ENCODE data around the gene LYZ. TPM values are rescaled to one million over a fixed set of nuclear protein-coding genes. Genes with fewer than 3 reads are reported as not detected.

Gene LYZ
- total and polyA plus RNA-seq, 2 donors (not counting 1 experiment from before 2014, with no cell fraction given): 0.17 TPM; not detected in 1

- Histone ChIP-seq H3K4me1 (ENCODE audit: control insufficient read depth, extremely low read depth, insufficient read depth, low read length) (peaks cover 2% of the 10 kb centered on the region), H3K79me2 (ENCODE audit: control insufficient read depth, insufficient read depth, low read length) (no peaks in the 10 kb centered on the region), H3K4me3 (replicated peaks in 1 of 4; ENCODE audit: control extremely low read depth in 1 of 4, insufficient read depth in 1 of 4, low read depth in 3 of 4, low read length in 4 of 4) (no peak overlapping the region), H3K9me3 (ENCODE audit: control insufficient read depth, insufficient read depth, low read depth, low read length) (no peaks in the 10 kb centered on the region), H3K9ac (ENCODE audit: insufficient read depth, low read length) (no peak overlapping the region), H2AFZ (ENCODE audit: low read length) (no peak overlapping the region), H3K36me3 (ENCODE audit: control insufficient read depth, insufficient read depth, low read length) (no peaks in the 10 kb centered on the region), H3K27ac (ENCODE audit: insufficient read depth, low read length) (no peak overlapping the region), H3K4me2 (ENCODE audit: extremely low read depth, insufficient read depth, low read length) (no peak overlapping the region), H4K20me1 (ENCODE audit: control insufficient read depth, extremely low read depth, insufficient read depth, low read length) (no peaks in the 10 kb centered on the region), H3K27me3 (ENCODE audit: control insufficient read depth, insufficient read depth, low read length) (no peaks in the 10 kb centered on the region)
- DNase-seq (ENCODE audit: low read depth in 2 of 2): no peak
- TF ChIP-seq EZH2 (IDR thresholded peaks at IDR 0.05; ENCODE audit: low read length, missing control alignments) (no peak), CTCF (conservative IDR thresholded peaks at IDR 0.05 in 1 of 2, IDR thresholded peaks at IDR 0.05 in 1 of 2; ENCODE audit: low read depth in 1 of 2, low read length in 2 of 2) (no peak)
These were observed 6.0 kb downstream of the LYZ start for GRCh38 chr12:69354172-69354555.

- Histone ChIP-seq H3K27me3 (ENCODE audit: control insufficient read depth, insufficient read depth, low read length) (no peaks in the 10 kb centered on the region), H3K9me3 (ENCODE audit: control insufficient read depth, insufficient read depth, low read depth, low read length) (no peaks in the 10 kb centered on the region), H2AFZ (ENCODE audit: low read length) (no peak overlapping the region), H3K9ac (ENCODE audit: insufficient read depth, low read length) (no peak overlapping the region), H3K36me3 (ENCODE audit: control insufficient read depth, insufficient read depth, low read length) (no peaks in the 10 kb centered on the region), H3K79me2 (ENCODE audit: control insufficient read depth, insufficient read depth, low read length) (no peaks in the 10 kb centered on the region), H3K4me2 (ENCODE audit: extremely low read depth, insufficient read depth, low read length) (no peak overlapping the region), H3K4me1 (ENCODE audit: control insufficient read depth, extremely low read depth, insufficient read depth, low read length) (peaks cover 2% of the 10 kb centered on the region), H3K27ac (ENCODE audit: insufficient read depth, low read length) (no peak overlapping the region), H3K4me3 (replicated peaks in 1 of 4; ENCODE audit: control extremely low read depth in 1 of 4, insufficient read depth in 1 of 4, low read depth in 3 of 4, low read length in 4 of 4) (no peak overlapping the region), H4K20me1 (ENCODE audit: control insufficient read depth, extremely low read depth, insufficient read depth, low read length) (no peaks in the 10 kb centered on the region)
- no peak for DNase-seq (ENCODE audit: low read depth in 2 of 2)
- TF ChIP-seq EZH2 (IDR thresholded peaks at IDR 0.05; ENCODE audit: low read length, missing control alignments) (no peak), CTCF (conservative IDR thresholded peaks at IDR 0.05 in 1 of 2, IDR thresholded peaks at IDR 0.05 in 1 of 2; ENCODE audit: low read depth in 1 of 2, low read length in 2 of 2) (no peak)
These were observed 6.5 kb downstream of the LYZ start for GRCh38 chr12:69354556-69355187.

GRCh38 chr12:69355363-69356028 is 7.3 kb downstream of the LYZ start:
- no peak overlapping the region for H3K4me3 ChIP-seq (replicated peaks in 1 of 4; ENCODE audit: control extremely low read depth in 1 of 4, insufficient read depth in 1 of 4, low read depth in 3 of 4, low read length in 4 of 4)
- H3K27me3 ChIP-seq (ENCODE audit: control insufficient read depth, insufficient read depth, low read length): no peaks in the 10 kb centered on the region
- H4K20me1 ChIP-seq (ENCODE audit: control insufficient read depth, extremely low read depth, insufficient read depth, low read length): no peaks in the 10 kb centered on the region
- no peak overlapping the region for H3K4me2 ChIP-seq (ENCODE audit: extremely low read depth, insufficient read depth, low read length)
- peaks cover 3% of the 10 kb centered on the region for H3K4me1 ChIP-seq (ENCODE audit: control insufficient read depth, extremely low read depth, insufficient read depth, low read length)
- H3K36me3 ChIP-seq (ENCODE audit: control insufficient read depth, insufficient read depth, low read length): no peaks in the 10 kb centered on the region
- no peak overlapping the region for H3K27ac ChIP-seq (ENCODE audit: insufficient read depth, low read length)
- TF ChIP-seq EZH2 (IDR thresholded peaks at IDR 0.05; ENCODE audit: low read length, missing control alignments) (no peak), CTCF (conservative IDR thresholded peaks at IDR 0.05 in 1 of 2, IDR thresholded peaks at IDR 0.05 in 1 of 2; ENCODE audit: low read depth in 1 of 2, low read length in 2 of 2) (no peak)
- no peak overlapping the region for H2AFZ ChIP-seq (ENCODE audit: low read length)
- DNase-seq (ENCODE audit: low read depth in 2 of 2): no peak
- no peaks in the 10 kb centered on the region for H3K9me3 ChIP-seq (ENCODE audit: control insufficient read depth, insufficient read depth, low read depth, low read length)
- H3K9ac ChIP-seq (ENCODE audit: insufficient read depth, low read length): no peak overlapping the region
- peaks cover 4% of the 10 kb centered on the region for H3K79me2 ChIP-seq (ENCODE audit: control insufficient read depth, insufficient read depth, low read length)
